Erythroblast (primary cell): ENCODE results near the gene PSMC5.

ENCODE experiments used
- DNase-seq, 2 experiments: peaks; one replicate each; lab custom pipeline; 2025; lab: John Stamatoyannopoulos, UW
- GATA1 ChIP-seq: IDR thresholded peaks from 2 replicates; pipeline ENCODE4 v1.6.1; 2011; ENCODE audit warnings: low read depth, mild to moderate bottlenecking, control low read depth, low read length, moderate library complexity
- POLR2A ChIP-seq: IDR thresholded peaks from 2 replicates; pipeline ENCODE4 v1.6.1; 2011; ENCODE audit warnings: mild to moderate bottlenecking, low read length

Gene PSMC5

GRCh38 chr17:63828936-63829335, 1.7 kb downstream of the PSMC5 start:
- no peak for TF ChIP-seq GATA1
- no peak for TF ChIP-seq POLR2A
- DNase-seq: no peak

GRCh38 chr17:63830278-63830677, 3.0 kb downstream of the PSMC5 start:
- TF ChIP-seq POLR2A: no peak
- no peak for TF ChIP-seq GATA1
- no peak for DNase-seq

- no peak for DNase-seq
- TF ChIP-seq GATA1 (no peak), POLR2A (no peak)
Observed at GRCh38 chr17:63830904-63831491, 3.8 kb downstream of the PSMC5 start.

GRCh38 chr17:63831505-63831904, 4.3 kb downstream of the PSMC5 start:
- no peak for TF ChIP-seq GATA1
- TF ChIP-seq POLR2A: no peak
- DNase-seq: no peak

GRCh38 chr17:63832014-63832413, 4.8 kb downstream of the PSMC5 start:
- TF ChIP-seq POLR2A (no peak), GATA1 (no peak)
- no peak for DNase-seq

GRCh38 chr17:63832455-63832854, 5.2 kb downstream of the PSMC5 start:
- no peak for DNase-seq
- TF ChIP-seq GATA1: no peak
- TF ChIP-seq POLR2A: no peak

GRCh38 chr17:63833026-63833740, 6.0 kb downstream of the PSMC5 start:
- TF ChIP-seq POLR2A (no peak), GATA1 (no peak)
- DNase-seq: no peak

- TF ChIP-seq GATA1 (no peak), POLR2A (no peak)
- no peak for DNase-seq
Observed at GRCh38 chr17:63833741-63834373, 6.6 kb downstream of the PSMC5 start.

- peak; percentile 91 for DNase-seq
- TF ChIP-seq GATA1: no peak
Observed at GRCh38 chr17:63834431-63835166, 7.4 kb downstream of the PSMC5 start.

- TF ChIP-seq POLR2A: no peak
- no peak for TF ChIP-seq GATA1
- no peak for DNase-seq
Observed at GRCh38 chr17:63835167-63835720, 8.0 kb downstream of the PSMC5 start.

GRCh38 chr17:63836811-63837210, 9.6 kb downstream of the PSMC5 start:
- TF ChIP-seq POLR2A: no peak
- TF ChIP-seq GATA1: no peak
- no peak for DNase-seq

- DNase-seq: no peak
- TF ChIP-seq GATA1: no peak
Observed at GRCh38 chr17:63837480-63837879, 10.2 kb downstream of the PSMC5 start.

GRCh38 chr17:63837962-63838600, 10.8 kb downstream of the PSMC5 start:
- no peak for DNase-seq
- no peak for TF ChIP-seq GATA1

- TF ChIP-seq POLR2A (no peak), GATA1 (no peak)
- no peak for DNase-seq
Observed at GRCh38 chr17:63838631-63839171, 11.5 kb downstream of the PSMC5 start.
